OCI-LY1 (cell line): ENCODE results near the gene SLC39A11.
A peak's percentile ranks its signal among the peaks of the same experiment; 100 is the strongest.
"Not testable (repeated sequence)": the region's sequence is repeated elsewhere in the genome, so short reads cannot be mapped to it uniquely, and the experiment has no call there.

Experiments used
- H2AFZ ChIP-seq: fragments of 200-600 bp; sonication (generic), shearing (Covaris generic); 2 replicates; pipeline ENCODE4 v1.6.0; 2014; ENCODE audit warnings: antibody characterized with exemption, mild to moderate bottlenecking, low read length
- H3F3A ChIP-seq: fragments of 200-600 bp; sonication (generic), shearing (Covaris generic); 2 replicates; pipeline ENCODE4 v1.6.0; 2014; ENCODE audit warnings: mild to moderate bottlenecking, antibody characterized with exemption, low read length, moderate library complexity; ENCODE audit not compliant: insufficient read depth
- H3K27ac ChIP-seq: fragments of 200-600 bp; sonication (generic); 2 replicates; pipeline ENCODE4 v1.5.1; 2014; ENCODE audit warnings: low read length, mixed run types, mild to moderate bottlenecking, low read depth; ENCODE audit not compliant: poor library complexity, severe bottlenecking
- H3K27me3 ChIP-seq: fragments of 200-600 bp; sonication (generic); 2 replicates; pipeline ENCODE4 v1.6.0; 2014; ENCODE audit warnings: antibody characterized with exemption, mild to moderate bottlenecking, low read length, moderate library complexity; ENCODE audit not compliant: insufficient read depth
- H3K36me3 ChIP-seq: fragments of 200-600 bp; sonication (generic); 2 replicates; pipeline ENCODE4 v1.6.1; 2014; ENCODE audit warnings: mild to moderate bottlenecking, antibody characterized with exemption, low read length, moderate library complexity, mixed read lengths; ENCODE audit not compliant: insufficient read depth
- H3K4me1 ChIP-seq: fragments of 200-600 bp; sonication (generic); 2 replicates; pipeline ENCODE4 v1.5.1; 2014; ENCODE audit warnings: mild to moderate bottlenecking, low read length, moderate library complexity; ENCODE audit not compliant: insufficient read depth, severe bottlenecking
- H3K4me2 ChIP-seq: fragments of 200-600 bp; sonication (generic), shearing (Covaris generic); 2 replicates; pipeline ENCODE4 v1.6.1; 2014; ENCODE audit warnings: low read length
- H3K4me3 ChIP-seq: fragments of 200-600 bp; sonication (generic); 2 replicates; pipeline ENCODE4 v1.5.1; 2014; ENCODE audit warnings: low read length, low read depth, mild to moderate bottlenecking, mixed read lengths; ENCODE audit not compliant: poor library complexity, severe bottlenecking
- H3K79me2 ChIP-seq: fragments of 200-600 bp; shearing (Covaris generic); 2 replicates; pipeline ENCODE4 v1.6.1; 2016; ENCODE audit warnings: mixed run types, low read length, mixed read lengths; ENCODE audit not compliant: insufficient read depth
- H3K9ac ChIP-seq: fragments of 200-600 bp; sonication (generic), shearing (Covaris generic); 2 replicates; pipeline ENCODE4 v1.6.1; 2014; ENCODE audit warnings: mild to moderate bottlenecking, low read length, mixed read lengths
- H3K9me2 ChIP-seq: fragments of 200-600 bp; sonication (generic), shearing (Covaris generic); 2 replicates; pipeline ENCODE4 v1.6.1; 2014; ENCODE audit warnings: low read depth, mild to moderate bottlenecking, low read length, mixed read lengths
- H3K9me3 ChIP-seq: fragments of 200-600 bp; shearing (Covaris generic); 2 replicates; pipeline ENCODE4 v1.6.1; 2014; ENCODE audit warnings: low read length, mixed read lengths
- H4K20me1 ChIP-seq: fragments of 200-600 bp; sonication (generic), shearing (Covaris generic); 2 replicates; pipeline ENCODE4 v1.6.0; 2016; ENCODE audit warnings: mild to moderate bottlenecking, low read length; ENCODE audit not compliant: insufficient read depth
- CTCF ChIP-seq: fragments of 200-600 bp; sonication (generic), shearing (Covaris generic); IDR thresholded peaks from 2 replicates; pipeline ENCODE4 v1.5.1; 2017; ENCODE audit warnings: mild to moderate bottlenecking, antibody characterized with exemption, low read length, moderate library complexity, mixed read lengths
- EZH2 ChIP-seq: fragments of 200-600 bp; sonication (generic), shearing (Covaris generic); IDR thresholded peaks from 2 replicates; pipeline ENCODE4 v1.8.0; 2017; ENCODE audit warnings: borderline replicate concordance, mixed run types, mild to moderate bottlenecking, antibody characterized with exemption, low read length, moderate library complexity, mixed read lengths

Gene SLC39A11

DNA sequence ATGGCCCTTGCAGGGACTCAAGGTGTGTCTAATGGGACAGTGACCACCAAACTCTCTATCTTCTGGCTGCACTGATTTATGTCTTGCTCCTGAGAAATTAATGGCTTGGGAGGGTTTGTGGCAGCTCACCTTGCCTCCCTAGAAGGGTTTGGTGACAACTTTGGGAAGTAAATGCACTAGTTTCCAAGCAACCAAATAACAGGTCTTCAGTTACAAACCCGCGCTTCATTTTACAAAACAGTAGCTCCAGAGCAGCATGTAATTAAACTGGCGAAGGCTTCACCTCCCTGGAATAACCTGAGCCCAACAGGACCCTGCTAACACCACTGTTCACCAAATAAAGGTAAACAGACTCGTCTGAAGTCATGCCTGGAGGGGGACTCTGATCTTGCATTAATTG lies 318.3 kb downstream of the SLC39A11 start:
- TF ChIP-seq EZH2 (no peak), CTCF (no peak)
- H3K4me3 ChIP-seq, result no peak overlapping the region

DNA sequence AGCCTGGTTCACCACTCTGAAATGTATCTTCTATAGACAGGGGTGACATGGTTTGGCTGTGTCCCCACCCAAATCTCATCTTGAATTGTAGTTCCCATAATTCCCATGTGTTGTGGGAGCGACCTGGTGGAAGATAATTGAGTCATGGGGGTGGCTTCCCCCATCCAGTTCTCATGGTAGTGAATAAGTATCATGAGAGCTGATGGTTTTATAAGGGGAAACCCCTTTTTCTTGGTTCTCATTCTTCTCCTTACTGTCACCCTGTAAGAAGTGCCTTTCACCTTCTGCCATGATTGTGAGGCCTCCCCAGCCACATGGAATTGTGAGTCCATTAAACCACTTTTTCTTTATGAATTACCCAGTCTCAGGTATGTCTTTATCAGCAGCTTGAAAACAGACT lies 319.3 kb downstream of the SLC39A11 start:
- not testable (repeated sequence) for H3K79me2 ChIP-seq, H3K9me3 ChIP-seq, H2AFZ ChIP-seq, H3F3A ChIP-seq, H3K9me2 ChIP-seq, H3K9ac ChIP-seq, H3K4me3 ChIP-seq, H3K27me3 ChIP-seq, H3K36me3 ChIP-seq, H4K20me1 ChIP-seq, H3K27ac ChIP-seq, H3K4me2 ChIP-seq
- H3K4me1 ChIP-seq, result peaks cover 12% of the 10 kb centered on the region

More for the DNA sequence above, 318.3 kb downstream of the SLC39A11 start:
- Histone ChIP-seq H4K20me1 (no peaks in the 10 kb centered on the region), H3F3A (no peaks in the 10 kb centered on the region), H3K79me2 (no peaks in the 10 kb centered on the region), H2AFZ (no peak overlapping the region), H3K9ac (no peak overlapping the region), H3K9me3 (no peaks in the 10 kb centered on the region), H3K36me3 (no peaks in the 10 kb centered on the region), H3K4me2 (no peak overlapping the region), H3K9me2 (no peaks in the 10 kb centered on the region), H3K27ac (no peak overlapping the region), H3K4me1 (peaks cover 12% of the 10 kb centered on the region), H3K27me3 (no peaks in the 10 kb centered on the region)

DNA sequence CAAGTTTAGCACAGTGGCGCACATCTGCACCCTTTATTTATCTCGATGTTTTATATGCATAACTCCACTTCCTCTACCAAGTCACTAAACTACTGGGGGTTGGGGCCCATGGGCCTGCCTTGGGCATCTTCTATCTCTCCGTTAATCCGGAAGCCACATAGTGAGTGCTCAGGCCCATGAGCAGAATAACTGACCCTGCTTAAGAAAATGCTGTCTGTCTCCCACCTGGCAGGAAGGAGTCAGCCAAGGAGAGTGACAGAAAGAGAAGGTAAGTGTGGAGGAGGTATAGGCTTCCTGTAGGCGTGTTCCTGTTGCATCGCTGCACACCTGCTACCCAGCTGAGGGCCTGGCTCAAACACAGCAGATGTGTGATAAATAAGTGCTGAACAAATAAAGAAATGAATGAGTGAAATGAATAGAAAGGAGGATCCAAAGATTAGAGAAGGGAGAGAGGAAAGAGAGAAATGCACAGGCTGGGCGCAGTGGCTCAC lies 320.1 kb downstream of the SLC39A11 start:
- Histone ChIP-seq H3K4me2 (no peak overlapping the region), H3K27ac (peak overlapping the region; percentile 62), H3K27me3 (no peaks in the 10 kb centered on the region)

More for the DNA sequence above, 320.1 kb downstream of the SLC39A11 start:
- H3K9me2 ChIP-seq, result no peaks in the 10 kb centered on the region
- H3K4me3 ChIP-seq, result no peak overlapping the region
- no peak overlapping the region for H2AFZ ChIP-seq
- TF ChIP-seq CTCF, result no peak
- TF ChIP-seq EZH2, result no peak
- H3K9ac ChIP-seq, result no peak overlapping the region
- no peaks in the 10 kb centered on the region for H3F3A ChIP-seq
- H3K79me2 ChIP-seq, result no peaks in the 10 kb centered on the region
- H3K9me3 ChIP-seq, result no peaks in the 10 kb centered on the region
- H3K36me3 ChIP-seq, result no peaks in the 10 kb centered on the region
- H3K4me1 ChIP-seq, result peaks cover 12% of the 10 kb centered on the region
- no peaks in the 10 kb centered on the region for H4K20me1 ChIP-seq
